ENCODE measurements around the gene ZNF219. TPM values are rescaled to one million over a fixed set of nuclear protein-coding genes. Genes with fewer than 3 reads are reported as not detected.

Gene ZNF219
- 12.9 TPM for total RNA-seq

GRCh38 chr14:21098076-21098891 lies at the start of gene ZNF219:
Gene ZNF219, minus strand, starts transcription at chr14:21098655. Its CDS starts 5,064 bp downstream, at chr14:21093591.

GRCh38 chr14:21100931-21101330 lies 2.5 kb upstream of the ZNF219 start, which contains the start of gene TMEM253:
Gene TMEM253, plus strand, starts transcription at chr14:21101066. Its CDS starts 278 bp downstream, at chr14:21101344.

DNA sequence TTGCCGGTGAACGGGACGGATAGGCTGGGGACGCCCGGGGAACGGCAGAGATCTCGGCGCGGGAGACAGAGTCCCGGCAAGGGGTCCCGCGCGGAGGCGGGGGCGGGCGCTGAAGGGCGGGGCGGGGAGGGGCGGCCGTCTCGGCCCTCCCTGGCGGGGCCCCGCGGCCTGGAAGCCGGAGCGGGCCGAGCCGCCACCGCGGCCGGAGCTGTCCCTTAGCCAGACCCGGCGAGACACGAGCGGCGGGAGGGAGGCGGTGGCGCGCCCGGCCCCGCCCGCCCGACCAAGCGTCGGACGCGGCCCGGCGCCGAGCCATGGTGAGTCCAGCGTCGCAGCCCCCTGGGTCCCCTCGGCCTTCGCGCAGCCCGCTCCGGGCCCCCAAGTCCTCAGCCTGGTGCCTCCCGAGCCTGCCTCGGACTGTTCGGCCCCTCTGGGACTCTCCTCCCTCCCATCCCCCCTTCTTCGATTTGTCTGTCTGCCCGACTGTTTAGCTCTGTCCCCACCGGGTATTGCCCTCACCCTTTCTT lies 28.3 kb downstream of the ZNF219 start, which contains the start of gene ARHGEF40:
TSS of gene ARHGEF40 (plus strand) at position 222 of the 527 bp plus-strand sequence. CDS start at position 315, 93 bp downstream.

GRCh38 chr14:21057803-21058675 lies 40.4 kb downstream of the ZNF219 start, which contains the start of gene RNASE8:
Gene RNASE8, plus strand, starts transcription at chr14:21057822. Its CDS starts 71 bp downstream, at chr14:21057893.

DNA sequence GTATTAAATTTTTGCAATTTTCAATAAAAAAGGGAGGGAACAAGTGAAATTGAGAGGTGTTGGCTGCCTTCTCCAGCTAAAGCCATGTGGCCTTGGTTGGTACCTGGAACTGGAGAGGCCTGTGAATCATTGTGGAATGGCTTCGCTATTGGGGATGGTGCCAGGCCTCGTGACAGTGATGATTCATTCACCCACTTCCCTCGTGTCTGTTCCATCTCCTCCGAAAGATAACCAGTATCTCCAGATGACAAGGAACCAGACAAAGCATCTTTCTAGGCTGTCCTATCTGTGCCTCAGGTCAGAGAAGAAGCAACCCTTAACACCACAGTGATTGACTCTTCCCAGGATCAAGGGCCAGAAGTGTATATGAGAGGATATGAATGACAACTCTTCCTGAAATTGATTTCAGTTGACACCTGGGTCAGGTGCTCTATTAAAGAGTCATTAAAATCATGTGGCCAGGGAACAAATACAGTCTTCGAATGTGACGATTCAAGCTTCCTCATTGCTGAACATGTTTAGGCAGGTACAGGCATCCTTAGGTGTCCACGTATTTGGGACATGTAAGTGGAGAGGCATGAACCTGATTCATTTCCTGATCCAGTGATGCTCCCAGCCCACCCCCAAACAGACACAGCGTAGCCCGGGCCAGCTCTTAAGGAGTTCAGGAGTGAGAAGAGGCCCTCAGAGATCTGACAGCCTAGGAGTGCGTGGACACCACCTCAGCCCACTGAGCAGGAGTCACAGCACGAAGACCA lies 56.6 kb downstream of the ZNF219 start, which contains the start of gene RNASE7:
TSS of gene RNASE7 (plus strand) at position 687 of the 758 bp plus-strand sequence. CDS start 631 bp downstream, outside the sequence.

Small RNAs within 50 kb of the gene (small RNA-seq; reads per million reads assigned to genes)
- gene RNU6-252P: not detected

Other genes starting within 250 kb of the ZNF219 start
- not detected for gene RNASE3, start 207.3 kb downstream of the ZNF219 start, total RNA-seq
- 0.92 TPM for gene RNASE2, start 143.2 kb downstream of the ZNF219 start, total RNA-seq
- gene METTL17, start 108.7 kb downstream of the ZNF219 start, total RNA-seq: 27.5 TPM
- gene SLC39A2, start 99.4 kb downstream of the ZNF219 start, total RNA-seq: not detected
- 387 TPM for gene NDRG2, start 73.6 kb downstream of the ZNF219 start, total RNA-seq
- not detected for gene TPPP2, start 68.4 kb downstream of the ZNF219 start, total RNA-seq
- not detected for gene RNASE13, start 63.8 kb downstream of the ZNF219 start, total RNA-seq
- not detected for gene RNASE7, start 56.3 kb downstream of the ZNF219 start, total RNA-seq
- not detected for gene RNASE8, start 40.8 kb downstream of the ZNF219 start, total RNA-seq
- 23.5 TPM for gene ARHGEF40, start 28.4 kb downstream of the ZNF219 start, total RNA-seq
- not detected for gene TMEM253, start 2.4 kb upstream of the ZNF219 start, total RNA-seq
- not detected for gene OR5AU1, start 57.4 kb upstream of the ZNF219 start, total RNA-seq
- gene HNRNPC, start 170.8 kb upstream of the ZNF219 start, total RNA-seq: 559 TPM
- 0.69 TPM for gene RPGRIP1, start 181.4 kb upstream of the ZNF219 start, total RNA-seq

Data from diencephalon (tissue), 1 donor.